IMR-90 (cell line): ENCODE results near the gene EML6. TPM values are rescaled to one million over a fixed set of nuclear protein-coding genes. Genes with fewer than 3 reads are reported as not detected.

Source experiments
- ATAC-seq: fragments of 200-7000 bp; cut with Tn5 transposase; 2 replicates; pipeline ENCODE4 v1.9.1; 2020; ENCODE audit warnings: low read depth, mild to moderate bottlenecking, moderate library complexity
- BruUV-seq: library from RNA; stranded (reverse); fragments of 400-500 nt; replicated peaks from 2 replicates; lab custom pipeline; 2021; lab: Mats Ljungman, UMichigan
- CTCF ChIA-PET: fragments of 300-600 bp; formaldehyde crosslinking; extraction: SDS; loops from one replicate; lab custom pipeline; 2021; ENCODE audit warnings: antibody characterized with exemption; lab: Yijun Ruan, JAX
- POLR2A ChIA-PET: fragments of 300-600 bp; sonication (Branson Sonifier 250); formaldehyde crosslinking; loops from one replicate; lab custom pipeline; 2022; ENCODE audit warnings: antibody characterized with exemption; ENCODE audit not compliant: unreplicated experiment; lab: Charles Lee
- DNase-seq: peaks from one replicate; pipeline ENCODE4 v3.0.0; 2013
- H2AFZ ChIP-seq: replicated peaks from 2 replicates; pipeline ENCODE3; 2013; ENCODE audit warnings: low read length, mild to moderate bottlenecking; ENCODE audit not compliant: poor library complexity
- H2AK5ac ChIP-seq: 2 replicates; pipeline ENCODE4 v1.6.1; 2013; ENCODE audit warnings: low read depth, low read length, inconsistent platforms
- H2AK9ac ChIP-seq: replicated peaks from 2 replicates; pipeline ENCODE3; 2013; ENCODE audit warnings: mild to moderate bottlenecking, low read depth, low read length, moderate library complexity; ENCODE audit not compliant: poor library complexity
- H2BK120ac ChIP-seq: 2 replicates; pipeline ENCODE4 v1.6.1; 2013; ENCODE audit warnings: low read depth, low read length, inconsistent platforms
- H2BK15ac ChIP-seq: 3 replicates; pipeline ENCODE4 v1.6.1; 2013; ENCODE audit warnings: low read depth, low read length, inconsistent platforms
- H2BK20ac ChIP-seq: 2 replicates; pipeline ENCODE4 v1.6.1; 2013; ENCODE audit warnings: low read depth, mild to moderate bottlenecking, inconsistent platforms, low read length, moderate library complexity
- H2BK5ac ChIP-seq: 2 replicates; pipeline ENCODE4 v1.6.1; 2013; ENCODE audit warnings: mild to moderate bottlenecking, low read depth, low read length, inconsistent platforms; ENCODE audit not compliant: poor library complexity, severe bottlenecking
- H3K14ac ChIP-seq: replicated peaks from 2 replicates; pipeline ENCODE4 v1.6.1; 2013; ENCODE audit warnings: low read depth, low read length, inconsistent platforms
- H3K18ac ChIP-seq: 2 replicates; pipeline ENCODE4 v1.6.1; 2013; ENCODE audit warnings: low read depth, low read length, control low read depth
- H3K23ac ChIP-seq: 2 replicates; pipeline ENCODE4 v1.6.1; 2013; ENCODE audit warnings: low read depth, low read length, inconsistent platforms
- H3K27ac ChIP-seq: 2 replicates; pipeline ENCODE4 v1.5.1; 2013; ENCODE audit warnings: mild to moderate bottlenecking, control low read depth, low read length; ENCODE audit not compliant: insufficient read depth
- H3K27me3 ChIP-seq: 2 replicates; pipeline ENCODE4 v1.6.1; 2013; ENCODE audit warnings: low read length; ENCODE audit not compliant: control insufficient read depth, insufficient read depth
- H3K36me3 ChIP-seq: 2 replicates; pipeline ENCODE4 v1.6.1; 2013; ENCODE audit warnings: low read length, mixed read lengths; ENCODE audit not compliant: control insufficient read depth, insufficient read depth
- H3K4ac ChIP-seq: 2 replicates; pipeline ENCODE4 v1.6.1; 2013; ENCODE audit warnings: low read depth, low read length, inconsistent platforms
- H3K4me1 ChIP-seq: 2 replicates; pipeline ENCODE4 v1.6.1; 2013; ENCODE audit warnings: low read length, mixed read lengths; ENCODE audit not compliant: control insufficient read depth, insufficient read depth
- H3K4me2 ChIP-seq: 2 replicates; pipeline ENCODE4 v1.6.1; 2013; ENCODE audit warnings: low read depth, mild to moderate bottlenecking, control low read depth, low read length, moderate library complexity
- H3K4me3 ChIP-seq: 2 replicates; pipeline ENCODE4 v1.5.1; 2013; ENCODE audit warnings: low read depth, mild to moderate bottlenecking, control low read depth, low read length, moderate library complexity; ENCODE audit not compliant: insufficient read depth
- H3K56ac ChIP-seq: 2 replicates; pipeline ENCODE4 v1.6.1; 2013; ENCODE audit warnings: low read length, inconsistent platforms; ENCODE audit not compliant: insufficient read depth; ENCODE audit errors: extremely low read depth
- H3K79me1 ChIP-seq, 2 experiments: 2 replicates each; pipeline ENCODE4 v1.6.1; 2013; ENCODE audit warnings: low read length in 2 of 2, inconsistent platforms in 1 of 2, low read depth in 1 of 2
- H3K9ac ChIP-seq: 2 replicates; pipeline ENCODE4 v1.6.1; 2013; ENCODE audit warnings: low read depth, low read length, control low read depth
- H3K9me1 ChIP-seq: 2 replicates; pipeline ENCODE4 v1.6.1; 2013; ENCODE audit warnings: low read length, inconsistent platforms; ENCODE audit not compliant: insufficient read depth
- H3K9me3 ChIP-seq: 2 replicates; pipeline ENCODE4 v1.6.1; 2013; ENCODE audit warnings: low read length; ENCODE audit not compliant: control insufficient read depth, insufficient read depth
- H4K20me1 ChIP-seq: 2 replicates; pipeline ENCODE4 v1.6.1; 2013; ENCODE audit warnings: low read length, inconsistent platforms; ENCODE audit not compliant: insufficient read depth
- H4K5ac ChIP-seq: 2 replicates; pipeline ENCODE4 v1.6.1; 2013; ENCODE audit warnings: mild to moderate bottlenecking, low read depth, low read length, control low read depth
- H4K8ac ChIP-seq, 2 experiments: 2 replicates each; pipeline ENCODE4 v1.6.1; 2013; ENCODE audit warnings: low read depth in 2 of 2, low read length in 2 of 2, control low read depth in 1 of 2, inconsistent platforms in 1 of 2
- H4K91ac ChIP-seq: 2 replicates; pipeline ENCODE4 v1.6.1; 2013; ENCODE audit warnings: low read depth, low read length, inconsistent platforms; ENCODE audit not compliant: insufficient read depth
- BHLHE40 ChIP-seq: fragments of 150-350 bp; IDR thresholded peaks from 2 replicates; pipeline ENCODE4 v1.6.1; 2016; ENCODE audit warnings: mild to moderate bottlenecking, low read depth, low read length
- CEBPB ChIP-seq: IDR thresholded peaks from 2 replicates; pipeline ENCODE4 v1.6.1; 2012; ENCODE audit warnings: low read depth, low read length, improper control_type of control experiment
- CHD1 ChIP-seq: IDR thresholded peaks from 2 replicates; pipeline ENCODE4 v1.6.1; 2012; ENCODE audit warnings: low read depth, low read length, improper control_type of control experiment
- MAFK ChIP-seq: IDR thresholded peaks from 2 replicates; pipeline ENCODE4 v1.6.1; 2012; ENCODE audit warnings: low read depth, low read length, improper control_type of control experiment
- MAZ ChIP-seq: IDR thresholded peaks from 2 replicates; pipeline ENCODE4 v1.6.1; 2012; ENCODE audit warnings: low read depth, mild to moderate bottlenecking, low read length, improper control_type of control experiment, moderate library complexity, borderline replicate concordance
- MXI1 ChIP-seq: IDR thresholded peaks from 2 replicates; pipeline ENCODE4 v1.6.1; 2012; ENCODE audit warnings: low read depth, mild to moderate bottlenecking, low read length, moderate library complexity, borderline replicate concordance
- NFE2L2 ChIP-seq: fragments of 150-350 bp; IDR thresholded peaks from 2 replicates; pipeline ENCODE4 v1.6.1; 2016; ENCODE audit warnings: low read depth, mild to moderate bottlenecking, low read length
- RFX5 ChIP-seq: IDR thresholded peaks from 2 replicates; pipeline ENCODE4 v1.8.0; 2012; ENCODE audit warnings: low read depth, mild to moderate bottlenecking, low read length, moderate library complexity
- WGBS, 2 experiments: methylation state at CpG; one replicate each; pipeline versions ENCODE4 v1.1.5 to v1.1.7; 2013; ENCODE audit warnings: missing lambda C conversion rate in 2 of 2; ENCODE audit not compliant: insufficient read length in 1 of 2; ENCODE audit errors: extremely low coverage in 2 of 2; 5-methylcytosine and 5-hydroxymethylcytosine counted together
- dilution Hi-C: fragments of 300-500 bp; cut with HindIII; formaldehyde crosslinking; loops from one replicate; pipeline ENCODE4 v1.14.3; 2018; ENCODE audit warnings: low sequenced_read_pairs; ENCODE audit not compliant: unreplicated experiment
- in situ Hi-C: fragments of 300-500 bp; cut with MboI; formaldehyde crosslinking; loops from 3 replicates; pipeline ENCODE4 v1.14.3; 2019; ENCODE audit warnings: low sequenced_read_pairs, inconsistent platforms, mixed read lengths
- intact Hi-C: fragments of 100-400 bp; cut with micrococcal nuclease; formaldehyde crosslinking; loops from 2 replicates; pipeline ENCODE4 v1.10.0; 2022
- polyA plus RNA-seq, 3 experiments: library from polyadenylated mRNA; depleted of rRNA; stranded (reverse); fragments of >200 nt; gene quantifications; 2 replicates each; pipeline ENCODE4 v1.2.3, GENCODE V29; 2012; ENCODE audit warnings: low replicate concordance in 1 of 3
- total RNA-seq: library from RNA; depleted of rRNA; stranded (reverse); fragments of >200 nt; gene quantifications from 2 replicates; pipeline ENCODE4 v1.2.3, GENCODE V29; 2012

EML6 gene
- total and polyA plus RNA-seq, 2 of the 4 experiments (the other 2 are of a cell fraction) = 0.18 to 0.19 TPM

GRCh38 chr2:54724560-54725342, 1.3 kb downstream of the EML6 start:
- Histone ChIP-seq H3K27ac (no peak overlapping the region), H2AK5ac (no peak overlapping the region), H2BK5ac (no peak overlapping the region), H3K18ac (no peak overlapping the region), H4K5ac (no peak overlapping the region), H2BK15ac (no peak overlapping the region), H3K56ac (no peak overlapping the region), H3K4ac (no peak overlapping the region), H3K27me3 (peaks cover 25% of the 10 kb centered on the region), H3K14ac (no peak overlapping the region), H4K91ac (no peak overlapping the region), H3K36me3 (no peaks in the 10 kb centered on the region), H4K8ac (no peak overlapping the region), H2AK9ac (no peak overlapping the region), H3K9me1 (peaks cover 7% of the 10 kb centered on the region), H3K9me3 (no peaks in the 10 kb centered on the region), H3K23ac (peak overlapping the region; percentile 88; the same call in 1 of the 2 replicates), H2AFZ (peak overlapping the region; percentile 79), H2BK20ac (no peak overlapping the region), H3K4me3 (peak overlapping the region; percentile 82), H3K79me1 (no peaks in the 10 kb centered on the region), H4K20me1 (peaks cover 3% of the 10 kb centered on the region; the same call in 1 of the 2 replicates), H3K4me1 (peaks cover 3% of the 10 kb centered on the region; the same call in 1 of the 2 replicates), H2BK120ac (no peak overlapping the region), H3K9ac (no peak overlapping the region), H3K4me2 (peak overlapping the region; percentile 99)
- no peak for DNase-seq
- POLR2A ChIA-PET = no interaction called here
- WGBS, 2 experiments = 1% methylated on average over 52 of the region's 87 CpGs; no CpG with 5 or more reads in 1 of the 2 experiments
- CTCF ChIA-PET = no interaction called here
- intact Hi-C loops = loop anchor here (5.0 to 10.0 kb wide), 3 partner anchors 260 to 443 kb away; no protein-coding TSS in a partner anchor
- no peak for ATAC-seq
- in situ Hi-C loops = no loop called here
- TF ChIP-seq CEBPB (no peak), CHD1 (no peak), MXI1 (no peak), NFE2L2 (no peak), MAFK (no peak), BHLHE40 (no peak), MAZ (no peak), RFX5 (no peak)
- dilution Hi-C loops = no loop called here
- no TSS peak for BruUV-seq
